Skeletal muscle satellite cell (primary cell): ENCODE data around the gene ZNHIT6. TPM values are rescaled to one million over a fixed set of nuclear protein-coding genes. Genes with fewer than 3 reads are reported as not detected.
A peak's percentile ranks its signal among the peaks of the same experiment; 100 is the strongest.
"Not testable (repeated sequence)": the region's sequence is repeated elsewhere in the genome, so short reads cannot be mapped to it uniquely, and the experiment has no call there.

Experiments
- H3K27me3 ChIP-seq: 2 replicates; pipeline ENCODE4 v1.7.0; 2013; ENCODE audit warnings: low read length; ENCODE audit not compliant: control insufficient read depth, insufficient read depth
- H3K36me3 ChIP-seq: 2 replicates; pipeline ENCODE4 v1.7.0; 2013; ENCODE audit warnings: mild to moderate bottlenecking, control low read depth, low read length; ENCODE audit not compliant: insufficient read depth
- H3K4me1 ChIP-seq: 2 replicates; pipeline ENCODE4 v1.7.0; 2013; ENCODE audit warnings: low read length; ENCODE audit not compliant: control insufficient read depth, insufficient read depth
- H3K4me2 ChIP-seq: 2 replicates; pipeline ENCODE4 v1.7.0; 2013; ENCODE audit warnings: mild to moderate bottlenecking, low read length
- H3K4me3 ChIP-seq: 2 replicates; pipeline ENCODE4 v1.7.0; 2013; ENCODE audit warnings: low read length
- H3K9ac ChIP-seq: 2 replicates; pipeline ENCODE4 v1.7.0; 2013; ENCODE audit warnings: mild to moderate bottlenecking, low read depth, low read length, moderate library complexity
- H3K9me3 ChIP-seq: replicated peaks from 2 replicates; pipeline ENCODE4 v1.7.0; 2013; ENCODE audit warnings: mild to moderate bottlenecking, control low read depth, low read length
- total RNA-seq: library from RNA; depleted of rRNA; stranded (reverse); fragments of >200 nt; gene quantifications from 2 replicates; pipeline ENCODE4 v1.2.3, GENCODE V29; 2012; rRNA removed

Gene ZNHIT6, protein sequence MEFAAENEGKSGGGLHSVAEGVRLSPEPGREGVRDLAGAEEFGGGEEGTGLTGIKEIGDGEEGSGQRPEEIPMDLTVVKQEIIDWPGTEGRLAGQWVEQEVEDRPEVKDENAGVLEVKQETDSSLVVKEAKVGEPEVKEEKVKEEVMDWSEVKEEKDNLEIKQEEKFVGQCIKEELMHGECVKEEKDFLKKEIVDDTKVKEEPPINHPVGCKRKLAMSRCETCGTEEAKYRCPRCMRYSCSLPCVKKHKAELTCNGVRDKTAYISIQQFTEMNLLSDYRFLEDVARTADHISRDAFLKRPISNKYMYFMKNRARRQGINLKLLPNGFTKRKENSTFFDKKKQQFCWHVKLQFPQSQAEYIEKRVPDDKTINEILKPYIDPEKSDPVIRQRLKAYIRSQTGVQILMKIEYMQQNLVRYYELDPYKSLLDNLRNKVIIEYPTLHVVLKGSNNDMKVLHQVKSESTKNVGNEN
- total RNA-seq, result 8.3 and 11.2 TPM in 2 replicates

DNA sequence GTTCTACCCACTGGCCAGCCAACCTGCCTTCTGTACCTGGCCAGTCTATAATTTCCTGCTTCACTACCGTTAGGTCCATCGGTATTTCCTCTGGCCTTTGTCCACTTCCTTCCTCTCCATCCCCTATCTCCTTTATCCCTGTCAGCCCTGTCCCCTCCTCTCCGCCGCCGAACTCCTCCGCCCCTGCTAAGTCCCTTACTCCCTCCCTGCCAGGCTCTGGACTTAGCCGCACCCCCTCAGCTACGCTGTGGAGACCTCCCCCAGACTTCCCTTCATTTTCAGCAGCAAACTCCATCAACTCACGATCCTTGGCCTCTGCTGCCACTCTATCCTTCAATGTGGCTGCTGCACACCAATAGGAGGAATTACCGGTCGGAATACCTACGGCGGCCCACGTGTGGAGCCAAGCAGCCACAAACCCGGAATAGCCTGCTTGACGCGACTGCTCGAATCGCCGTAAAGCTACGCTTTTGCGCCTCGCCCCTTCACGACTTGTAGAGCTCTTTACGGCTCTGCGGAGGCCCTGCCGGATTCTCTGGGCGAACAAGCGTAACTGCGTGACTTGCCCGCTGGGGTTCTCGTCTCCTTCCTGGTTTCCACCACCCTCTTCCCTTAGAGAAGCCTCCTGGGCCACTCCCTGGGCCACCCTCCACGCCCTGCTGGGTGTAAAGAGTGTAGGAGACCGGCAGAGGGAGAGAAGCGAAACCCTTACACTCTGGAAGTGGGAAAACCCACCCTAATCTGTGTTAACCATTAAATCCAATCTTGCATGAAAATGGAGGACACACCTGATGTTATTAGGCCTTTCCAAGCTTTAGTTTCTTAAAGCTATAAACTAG is at the start of gene ZNHIT6:
Gene ZNHIT6, minus strand, starts transcription at position 444 of the 839 bp plus-strand sequence. Its CDS starts 149 bp downstream, at position 295.
- Histone ChIP-seq H3K9ac (peak within 1 kb of the TSS; percentile 85), H3K9me3 (no peaks in the 10 kb centered on the region), H3K27me3 (no peaks in the 10 kb centered on the region), H3K4me2 (peak within 1 kb of the TSS; percentile 85), H3K4me1 (peaks cover 8% of the 10 kb centered on the region), H3K4me3 (peak within 1 kb of the TSS; percentile 86), H3K36me3 (peaks cover 18% of the 10 kb centered on the region)

DNA sequence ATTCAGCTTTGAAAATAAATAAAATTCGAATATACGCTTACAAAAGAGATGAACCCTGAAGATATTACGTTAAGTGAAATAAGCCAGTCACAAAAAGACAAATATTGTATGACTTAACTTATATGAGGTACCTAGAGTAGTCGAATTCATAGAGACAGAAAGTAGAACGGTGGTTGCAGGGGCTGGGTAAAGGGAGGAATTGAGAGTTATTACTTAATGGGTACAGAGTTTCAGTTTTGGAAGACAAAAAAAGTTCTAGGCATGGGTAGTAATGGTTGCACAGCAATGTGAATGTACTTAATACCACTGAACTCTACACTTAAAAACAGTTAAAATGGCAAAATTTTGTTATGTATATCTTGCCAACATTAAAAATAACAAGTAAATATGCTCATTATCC is 48.6 kb upstream of the ZNHIT6 start:
- Histone ChIP-seq H3K4me1 (no peaks in the 10 kb centered on the region), H3K4me2 (no peak overlapping the region), H3K9ac (no peak overlapping the region), H3K27me3 (no peaks in the 10 kb centered on the region), H3K4me3 (no peak overlapping the region), H3K9me3 (no peaks in the 10 kb centered on the region), H3K36me3 (no peaks in the 10 kb centered on the region)

DNA sequence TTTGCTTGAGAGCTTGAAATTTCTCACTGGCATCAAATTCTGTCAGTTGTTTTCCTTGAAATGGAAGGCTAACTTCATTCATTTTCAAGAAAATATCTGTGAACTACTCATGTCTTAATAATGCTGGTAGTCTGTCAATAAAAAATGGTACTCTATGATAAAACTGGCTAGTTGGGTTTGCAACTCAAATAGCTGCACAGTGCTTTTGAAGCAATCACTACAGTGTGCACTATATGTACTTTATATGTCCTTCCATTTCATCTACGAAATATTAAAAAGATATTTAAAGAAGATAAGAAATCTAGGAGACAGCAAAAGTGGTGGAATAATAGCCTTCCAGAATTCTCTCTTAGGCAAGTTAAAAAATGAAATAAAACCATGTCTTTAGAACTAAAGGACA is 39.9 kb upstream of the ZNHIT6 start:
- Histone ChIP-seq H3K9me3 (no peaks in the 10 kb centered on the region), H3K4me3 (no peak overlapping the region), H3K4me1 (no peaks in the 10 kb centered on the region), H3K27me3 (no peaks in the 10 kb centered on the region), H3K36me3 (no peaks in the 10 kb centered on the region), H3K4me2 (no peak overlapping the region), H3K9ac (no peak overlapping the region)

DNA sequence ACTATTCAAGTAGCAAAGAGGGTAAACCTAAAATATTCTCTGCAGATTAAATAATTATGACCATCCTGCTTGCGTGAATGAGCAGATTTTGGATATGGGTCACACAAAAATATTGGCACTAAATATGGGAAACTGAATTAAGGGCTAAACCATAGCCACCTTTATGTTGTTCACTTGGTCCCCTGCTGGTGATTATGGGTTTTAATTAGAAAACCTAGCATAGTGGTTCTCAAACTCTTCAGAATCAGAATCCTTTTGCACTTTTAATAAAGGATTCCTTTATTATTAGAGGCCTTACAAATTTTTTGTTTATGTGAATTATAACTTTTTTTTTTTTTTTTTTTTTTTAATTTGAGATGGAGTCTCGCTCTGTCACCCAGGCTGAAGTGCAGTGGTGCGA is 38.5 kb upstream of the ZNHIT6 start:
- no peak overlapping the region for H3K4me2 ChIP-seq
- H3K9ac ChIP-seq, result no peak overlapping the region
- H3K4me3 ChIP-seq, result no peak overlapping the region
- H3K36me3 ChIP-seq, result no peaks in the 10 kb centered on the region
- H3K27me3 ChIP-seq, result no peaks in the 10 kb centered on the region
- no peaks in the 10 kb centered on the region for H3K4me1 ChIP-seq
- no peaks in the 10 kb centered on the region for H3K9me3 ChIP-seq

DNA sequence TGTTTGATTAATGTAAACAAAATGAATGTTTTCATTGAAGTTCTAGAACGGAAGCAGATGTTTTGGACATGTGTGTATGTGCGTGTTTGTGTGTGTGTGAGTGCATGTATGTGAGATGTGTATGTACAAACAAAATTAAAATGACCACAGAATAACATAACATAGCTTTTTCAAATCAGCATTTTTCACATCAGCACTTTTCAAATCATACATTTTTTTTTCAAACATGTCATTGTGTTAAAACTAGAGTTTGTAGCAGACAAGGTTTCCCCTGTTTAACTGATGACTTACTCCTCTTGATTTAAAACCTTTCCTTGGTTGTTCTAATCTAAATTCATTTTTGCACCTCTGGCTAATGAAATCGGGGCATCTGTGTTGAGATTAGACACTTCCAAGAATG is 35.6 kb upstream of the ZNHIT6 start:
- H3K4me1 ChIP-seq, result no peaks in the 10 kb centered on the region
- no peaks in the 10 kb centered on the region for H3K36me3 ChIP-seq
- H3K9ac ChIP-seq, result no peak overlapping the region
- no peak overlapping the region for H3K4me2 ChIP-seq
- H3K27me3 ChIP-seq, result no peaks in the 10 kb centered on the region
- no peaks in the 10 kb centered on the region for H3K9me3 ChIP-seq
- H3K4me3 ChIP-seq, result no peak overlapping the region

DNA sequence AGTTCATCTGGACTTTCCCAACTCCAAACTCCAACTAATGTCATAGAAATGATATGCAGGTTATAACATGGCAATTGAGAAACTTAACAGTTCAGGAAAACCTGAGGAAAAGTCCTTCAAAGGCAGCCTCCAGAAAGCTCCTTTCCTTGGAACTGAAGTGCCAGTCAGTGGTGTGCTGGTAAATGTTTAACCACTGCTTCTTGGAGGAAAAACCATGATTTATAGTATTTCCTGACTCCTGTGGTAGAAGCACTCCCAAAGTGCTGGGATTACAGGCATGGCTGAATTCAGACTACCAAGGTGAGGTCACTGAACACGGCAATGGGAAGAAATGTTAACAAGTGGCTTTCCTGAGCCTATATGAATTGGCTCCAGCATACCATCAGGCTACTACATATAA is 26.7 kb upstream of the ZNHIT6 start:
- Histone ChIP-seq H3K4me3 (no peak overlapping the region), H3K4me2 (no peak overlapping the region), H3K4me1 (no peaks in the 10 kb centered on the region), H3K27me3 (no peaks in the 10 kb centered on the region), H3K9me3 (no peaks in the 10 kb centered on the region), H3K9ac (no peak overlapping the region), H3K36me3 (no peaks in the 10 kb centered on the region)

DNA sequence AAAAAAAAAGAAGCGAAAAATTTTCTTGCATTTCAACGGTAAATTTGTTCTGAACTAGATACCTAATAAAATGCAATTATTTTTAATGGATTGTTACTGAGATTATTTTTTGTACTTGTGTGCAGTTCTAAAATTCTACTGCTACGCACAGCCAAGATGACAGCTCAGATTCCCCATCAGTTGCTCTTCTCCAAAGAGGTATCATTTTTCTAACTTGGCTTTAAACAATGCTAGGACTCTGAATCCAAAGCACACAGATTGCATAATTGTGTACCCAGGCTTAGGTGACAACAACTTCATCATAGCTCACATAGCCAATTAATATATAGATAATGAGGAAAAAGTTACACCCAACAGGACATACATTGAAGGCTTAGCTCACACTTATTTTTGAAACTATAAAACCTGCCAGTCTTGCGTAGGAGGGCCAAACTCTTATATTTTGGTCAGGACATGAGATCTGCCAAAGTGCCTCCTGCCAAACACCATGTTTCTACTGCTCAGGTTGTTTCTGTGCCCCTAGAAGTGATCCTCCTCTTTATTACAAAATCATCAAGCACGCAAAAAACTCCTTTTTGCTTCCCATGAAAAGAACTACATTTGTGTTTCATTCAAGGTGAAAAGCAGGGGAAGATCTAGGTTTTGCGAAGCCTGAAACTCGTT is 10.6 kb upstream of the ZNHIT6 start:
- H3K9ac ChIP-seq, result no peak overlapping the region
- H3K4me1 ChIP-seq, result no peaks in the 10 kb centered on the region
- no peak overlapping the region for H3K4me3 ChIP-seq
- H3K4me2 ChIP-seq, result no peak overlapping the region
- H3K9me3 ChIP-seq, result peaks cover 6% of the 10 kb centered on the region
- no peaks in the 10 kb centered on the region for H3K27me3 ChIP-seq
- H3K36me3 ChIP-seq, result no peaks in the 10 kb centered on the region

DNA sequence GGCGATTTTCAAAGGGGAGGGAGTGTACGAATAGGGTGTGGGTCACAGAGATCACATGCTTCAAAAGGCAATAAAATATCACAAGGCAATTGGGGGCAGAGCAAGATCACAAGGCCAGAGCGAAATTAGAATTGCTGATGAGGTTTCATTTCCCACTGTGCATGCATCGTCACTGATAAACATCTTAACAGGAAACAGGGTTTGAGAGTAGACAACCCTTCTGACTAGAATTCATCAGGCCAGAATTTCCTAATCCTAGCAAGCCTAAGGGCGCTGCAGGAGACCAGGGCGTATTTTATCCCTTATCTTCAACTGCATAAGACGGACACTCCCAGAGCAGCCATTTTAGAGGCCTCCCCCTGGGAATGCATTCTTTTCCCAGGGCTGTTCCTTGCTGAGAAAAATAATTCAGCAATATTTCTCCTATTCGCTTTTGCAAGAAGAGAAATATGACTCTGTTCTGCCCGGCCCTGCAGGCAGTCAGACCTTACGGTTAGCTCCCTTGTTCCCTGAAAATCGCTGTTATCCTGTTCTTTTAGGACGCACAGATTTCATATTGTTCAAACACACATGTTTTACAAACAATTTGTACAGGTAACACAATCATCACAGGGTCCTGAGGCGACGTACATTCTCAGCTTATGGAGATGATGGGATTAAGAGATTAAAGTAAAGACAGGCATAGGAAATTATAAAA is 6.3 kb upstream of the ZNHIT6 start:
- H3K27me3 ChIP-seq, H3K9ac ChIP-seq, H3K4me1 ChIP-seq, H3K4me2 ChIP-seq, H3K36me3 ChIP-seq, H3K4me3 ChIP-seq, H3K9me3 ChIP-seq: not testable (repeated sequence)

DNA sequence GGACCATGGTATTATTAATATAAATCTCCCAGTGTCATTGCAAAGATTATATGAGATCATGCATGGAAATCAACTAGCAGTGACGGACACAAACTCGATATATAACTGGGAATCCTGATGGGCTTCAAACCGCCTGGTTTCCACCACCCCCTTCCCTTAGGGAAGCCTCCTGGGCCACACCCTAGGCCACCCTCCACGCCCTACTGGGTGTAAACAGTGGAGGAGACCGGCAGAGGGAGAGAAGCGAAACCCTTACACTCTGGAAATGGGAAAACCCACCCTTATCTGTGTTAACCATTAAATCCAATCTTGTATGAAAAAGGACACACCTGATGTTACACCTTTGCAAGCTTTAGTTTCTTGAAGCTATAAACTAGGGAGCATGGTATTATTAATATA is 595 bp upstream of the ZNHIT6 start:
- H3K9ac ChIP-seq, result peak overlapping the region; percentile 85
- H3K4me3 ChIP-seq, result peak overlapping the region; percentile 86

DNA sequence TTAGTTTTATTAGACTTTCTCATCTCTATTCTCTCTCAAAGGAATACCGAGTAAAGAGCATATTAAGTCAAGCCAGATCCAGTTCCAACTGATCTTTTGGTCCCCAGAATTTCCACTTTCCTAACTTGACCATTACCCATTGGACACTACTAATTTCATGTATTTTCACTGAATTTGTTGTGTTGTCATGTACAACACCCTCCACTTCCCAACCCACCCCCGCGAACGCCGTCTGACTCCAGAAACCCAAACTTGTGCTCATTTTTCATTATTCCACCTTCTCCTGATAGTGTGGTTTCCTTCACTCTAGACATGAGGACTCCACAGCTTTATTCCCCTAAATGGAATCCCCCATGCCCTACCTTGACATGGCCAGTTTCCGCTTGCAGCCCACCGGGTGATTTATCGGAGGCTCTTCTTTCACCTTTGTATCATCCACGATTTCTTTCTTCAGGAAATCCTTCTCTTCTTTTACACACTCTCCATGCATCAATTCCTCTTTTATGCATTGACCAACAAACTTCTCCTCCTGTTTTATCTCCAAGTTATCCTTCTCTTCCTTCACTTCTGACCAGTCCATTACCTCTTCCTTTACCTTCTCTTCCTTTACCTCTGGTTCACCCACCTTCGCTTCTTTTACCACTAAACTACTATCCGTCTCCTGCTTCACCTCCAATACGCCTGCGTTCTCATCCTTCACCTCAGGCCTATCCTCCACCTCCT is 805 bp downstream of the ZNHIT6 start:
- Histone ChIP-seq H3K4me1 (peaks cover 8% of the 10 kb centered on the region), H3K9ac (peak overlapping the region; percentile 85), H3K36me3 (peaks cover 20% of the 10 kb centered on the region), H3K9me3 (no peaks in the 10 kb centered on the region), H3K4me3 (peak overlapping the region; percentile 86), H3K27me3 (no peaks in the 10 kb centered on the region), H3K4me2 (peak overlapping the region; percentile 85)

More for the DNA sequence above, 595 bp upstream of the ZNHIT6 start:
- Histone ChIP-seq H3K4me1 (peaks cover 8% of the 10 kb centered on the region), H3K36me3 (peaks cover 14% of the 10 kb centered on the region), H3K4me2 (peak overlapping the region; percentile 85), H3K27me3 (no peaks in the 10 kb centered on the region), H3K9me3 (peaks cover under 1% of the 10 kb centered on the region)
